Neural cell (in vitro differentiated cells): ENCODE data around the gene SCARB2.

Experiments
- POLR2AphosphoS5 ChIP-seq: IDR thresholded peaks from 2 replicates; pipeline ENCODE4 v1.6.1; 2012
- RAD21 ChIP-seq: fragments of 450-650 bp; conservative IDR thresholded peaks from 2 replicates; pipeline ENCODE4 v1.6.1; 2014; ENCODE audit warnings: antibody characterized with exemption, mild to moderate bottlenecking, moderate library complexity
- TAF1 ChIP-seq: IDR thresholded peaks from 2 replicates; pipeline ENCODE4 v1.6.1; 2012; ENCODE audit warnings: low read depth

DNA sequence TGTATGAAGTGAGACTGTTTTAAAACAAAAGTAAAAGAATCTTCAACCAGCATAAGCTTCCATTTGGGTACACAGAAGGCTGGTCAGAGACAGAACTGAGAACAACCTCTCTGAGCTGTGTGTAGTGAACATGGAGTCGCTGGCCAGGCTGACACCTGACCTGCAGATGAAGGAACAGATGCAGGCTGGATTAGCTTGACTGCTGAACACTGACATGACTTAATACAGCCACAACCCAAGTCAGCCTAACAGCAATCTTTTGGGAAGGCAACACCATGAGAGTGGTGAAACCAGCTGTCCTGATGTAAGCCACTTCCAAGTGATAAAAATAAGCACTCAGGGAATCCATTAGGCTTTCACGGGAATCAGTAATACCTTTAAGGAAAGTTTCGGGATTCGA lies 10.1 kb downstream of the SCARB2 start:
- TF ChIP-seq POLR2AphosphoS5 (no peak), TAF1 (no peak), RAD21 (no peak)
